Measurements from ENCODE around the gene TPSB2.
A peak's percentile ranks its signal among the peaks of the same experiment; 100 is the strongest.
"Not testable (repeated sequence)": the region's sequence is repeated elsewhere in the genome, so short reads cannot be mapped to it uniquely, and the experiment has no call there.

TPSB2 gene

DNA sequence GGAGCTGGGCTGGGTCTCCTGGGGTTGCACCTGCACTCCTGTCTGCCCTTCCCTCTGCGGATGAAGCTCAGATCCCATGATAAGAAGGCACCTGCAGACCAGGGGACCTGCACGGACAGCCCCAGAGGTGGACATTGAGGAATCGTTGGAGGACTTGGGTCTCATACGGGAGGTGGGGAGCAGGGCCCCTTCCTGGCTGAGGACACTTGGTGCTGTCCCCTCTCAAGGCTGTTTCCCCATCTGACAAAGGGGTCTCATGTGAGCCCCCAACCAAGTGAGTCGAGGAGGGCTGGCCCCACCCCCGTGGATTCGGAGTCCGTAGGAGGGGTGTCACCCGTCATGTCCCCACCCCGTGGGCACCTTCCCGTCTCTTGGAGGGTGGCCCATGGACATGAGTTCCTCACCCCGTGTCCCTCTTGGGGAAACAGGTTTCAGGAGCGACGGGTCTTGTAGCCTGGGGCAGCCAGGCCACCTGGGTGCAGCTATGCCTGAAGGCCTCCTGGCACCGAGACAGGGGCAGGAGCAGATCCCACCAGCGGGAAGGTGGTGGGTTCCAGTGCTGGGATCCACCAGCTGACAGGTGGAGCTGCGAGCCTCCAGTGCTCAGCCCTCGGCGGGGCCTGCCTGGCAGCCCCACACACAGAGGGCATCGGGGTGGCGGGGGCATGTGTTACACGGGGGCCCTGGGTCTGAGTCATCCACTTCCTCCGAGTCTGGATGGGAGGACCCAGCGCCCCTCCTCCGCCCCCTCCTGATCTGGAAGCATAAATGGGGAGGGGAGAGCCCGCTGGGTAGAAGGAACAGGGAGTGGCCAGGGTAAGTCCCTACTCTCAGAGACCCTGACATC, 25.5 kb upstream of the TPSB2 start, which contains the start of gene TPSD1:
TSS of gene TPSD1 (plus strand) at position 794 of the 847 bp plus-strand sequence. CDS start 212 bp downstream, outside the sequence.
- not testable (repeated sequence) for ATAC-seq, H3K4me3 Mint-ChIP-seq, H3K27ac Mint-ChIP-seq, H3K4me1 Mint-ChIP-seq, DNase-seq, H3K9me3 Mint-ChIP-seq
- H3K27me3 Mint-ChIP-seq: peaks cover 25% of the 10 kb centered on the region

DNA sequence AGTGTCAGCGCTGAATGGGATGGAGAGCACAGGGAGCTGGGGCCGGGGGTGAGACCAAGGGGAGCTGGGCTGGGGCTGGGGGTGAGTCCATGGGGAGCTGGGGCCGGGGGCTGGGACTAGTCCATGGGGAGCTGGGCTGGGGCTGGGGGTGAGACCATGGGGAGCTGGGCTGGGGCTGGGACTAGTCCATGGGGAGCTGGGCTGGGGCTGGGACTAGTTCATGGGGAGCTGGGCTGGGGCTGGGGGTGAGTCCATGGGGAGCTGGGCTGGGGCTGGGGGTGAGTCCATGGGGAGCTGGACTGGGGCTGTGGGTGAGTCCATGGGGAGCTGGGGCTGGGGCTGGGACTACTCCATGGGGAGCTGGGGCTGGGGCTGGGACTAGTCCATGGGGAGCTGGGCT, 24.8 kb upstream of the TPSB2 start:
- not testable (repeated sequence) for DNase-seq, H3K9me3 Mint-ChIP-seq, H3K27ac Mint-ChIP-seq, ATAC-seq, H3K4me1 Mint-ChIP-seq, H3K4me3 Mint-ChIP-seq
- peaks cover 18% of the 10 kb centered on the region for H3K27me3 Mint-ChIP-seq

DNA sequence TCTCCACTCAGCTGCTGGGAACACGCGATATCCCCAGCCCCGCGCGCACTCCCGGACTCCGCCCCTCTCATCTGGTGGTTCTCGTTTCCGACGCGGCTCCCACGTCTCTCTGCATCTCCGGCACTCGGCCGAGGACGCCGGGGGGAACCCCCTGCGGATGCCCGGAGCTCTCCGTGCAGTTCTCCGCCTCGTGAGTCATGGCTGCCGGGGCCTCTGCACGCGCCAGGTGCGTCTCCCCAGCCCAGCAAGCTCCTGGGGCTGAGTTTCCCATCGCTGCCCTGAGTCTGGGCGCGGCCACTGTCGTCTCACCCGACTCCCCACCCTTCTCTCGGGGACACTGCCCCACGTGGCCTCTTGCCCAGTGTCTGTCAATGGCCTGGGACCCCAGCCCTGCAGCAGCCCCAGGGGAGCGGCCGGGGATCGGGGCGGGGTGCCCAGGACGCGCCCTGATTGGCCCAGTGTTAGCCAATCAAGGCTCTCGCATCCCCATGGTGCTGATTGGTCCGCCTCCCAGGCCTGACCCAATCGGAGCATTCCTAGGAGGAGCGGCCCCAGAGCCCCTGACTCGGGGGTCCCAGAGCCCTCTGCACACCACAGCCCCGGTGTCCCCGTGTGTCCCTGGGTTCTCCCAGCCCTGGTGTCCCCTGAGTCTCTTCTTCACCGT, 23.8 kb upstream of the TPSB2 start:
- not testable (repeated sequence) for H3K9me3 Mint-ChIP-seq, H3K27ac Mint-ChIP-seq, H3K4me3 Mint-ChIP-seq, H3K27me3 Mint-ChIP-seq, H3K4me1 Mint-ChIP-seq, DNase-seq
- ATAC-seq: peak; percentile 61

DNA sequence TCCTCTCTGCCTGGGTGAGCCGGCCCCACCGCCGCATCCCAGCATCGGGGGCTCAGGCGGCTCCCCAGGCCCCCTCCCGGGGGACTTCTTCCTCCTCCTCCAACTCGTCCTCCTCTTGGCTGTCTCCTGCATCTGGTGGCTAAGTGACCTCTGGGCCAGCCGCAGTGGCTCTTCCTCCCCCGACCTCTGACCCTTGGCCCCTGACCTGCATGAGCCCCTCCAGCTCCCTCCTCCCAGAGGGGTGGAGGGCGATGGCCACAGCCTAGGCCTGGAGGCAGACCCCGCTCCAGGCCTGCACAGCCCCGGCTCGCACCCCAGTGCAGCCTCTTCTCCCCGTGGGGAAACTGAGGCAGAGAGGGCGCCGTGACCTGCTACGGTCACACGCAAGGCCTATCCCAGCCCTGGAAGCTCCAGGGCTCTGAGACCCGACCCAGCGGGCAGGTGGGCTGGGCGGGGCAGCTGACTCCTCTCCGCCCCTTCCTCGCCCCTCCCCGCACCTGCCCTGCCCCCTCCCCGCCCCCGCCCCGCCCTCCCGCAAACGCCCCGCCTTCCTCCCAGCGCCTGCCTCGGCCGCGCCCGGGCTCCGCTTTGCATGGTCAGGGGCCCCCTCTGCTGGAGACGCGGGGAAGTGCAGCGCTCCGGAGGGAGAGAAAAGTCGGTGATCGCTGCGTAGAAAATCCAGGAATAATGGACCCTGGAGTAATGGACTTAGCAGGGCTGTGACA, 19.2 kb upstream of the TPSB2 start:
- Mint-ChIP-seq H3K4me1 (peaks cover 14% of the 10 kb centered on the region), H3K27me3 (peaks cover 19% of the 10 kb centered on the region)
- not testable (repeated sequence) for DNase-seq, H3K9me3 Mint-ChIP-seq, H3K4me3 Mint-ChIP-seq, H3K27ac Mint-ChIP-seq
- ATAC-seq: peak; percentile 64

DNA sequence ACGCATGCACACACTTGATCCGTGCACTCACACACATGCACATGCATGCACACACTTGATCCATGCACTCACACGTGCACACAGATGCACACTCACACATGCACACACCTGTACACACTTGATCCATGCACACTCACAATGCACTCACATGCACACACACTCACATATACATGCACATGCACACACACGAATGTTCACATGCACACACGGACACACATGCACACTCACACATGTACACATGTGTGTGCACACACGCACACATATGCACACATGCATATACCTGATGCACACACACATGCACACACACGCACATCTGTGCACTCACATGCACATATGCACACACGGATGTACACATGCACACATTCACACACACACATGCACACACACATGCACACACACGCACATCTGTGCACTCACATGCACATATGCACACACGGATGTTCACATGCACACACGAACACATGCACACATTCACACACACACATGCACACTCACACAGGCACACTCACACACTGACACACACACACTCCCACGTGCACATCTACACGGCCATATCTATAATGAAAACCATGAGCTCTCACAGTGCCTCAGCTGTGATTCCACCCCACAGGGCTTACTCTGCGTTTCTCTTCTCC, 18.0 kb upstream of the TPSB2 start:
- H3K27ac Mint-ChIP-seq, ATAC-seq, H3K9me3 Mint-ChIP-seq, H3K4me3 Mint-ChIP-seq, DNase-seq: not testable (repeated sequence)
- peaks cover 19% of the 10 kb centered on the region for H3K27me3 Mint-ChIP-seq
- H3K4me1 Mint-ChIP-seq: peaks cover 14% of the 10 kb centered on the region

DNA sequence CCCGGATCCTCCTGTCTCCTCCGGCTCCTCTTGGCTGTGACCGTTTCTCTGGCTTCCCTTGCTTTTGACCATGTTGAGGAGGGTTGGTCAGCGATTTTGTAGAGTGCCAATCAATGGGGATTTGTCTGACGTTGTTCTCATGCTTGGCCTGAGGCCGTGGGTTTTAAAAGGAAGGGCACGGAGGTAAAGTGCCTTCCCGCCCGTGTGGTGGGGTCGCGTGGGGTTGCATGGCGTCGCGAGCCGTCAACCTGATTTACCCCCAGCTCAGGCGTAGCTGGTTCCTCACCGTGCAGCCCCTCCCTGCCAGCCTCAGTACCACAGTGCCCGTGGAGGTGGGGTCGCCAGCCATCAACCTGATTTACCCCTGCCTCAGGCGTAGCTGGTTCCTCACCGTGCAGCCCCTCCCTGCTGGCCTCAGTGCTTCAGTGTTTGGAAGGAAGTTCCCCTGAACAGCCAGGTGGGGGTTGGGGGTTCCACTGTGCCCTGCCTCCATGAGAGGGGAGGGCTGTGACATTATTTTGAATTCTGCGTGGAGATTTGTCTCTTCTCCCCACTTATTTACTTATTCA, 15.6 kb upstream of the TPSB2 start:
- DNase-seq (no peak), ATAC-seq (no peak)
- Mint-ChIP-seq H3K27ac (peak overlapping the region; percentile 40 to 82), H3K27me3 (peaks cover 19% of the 10 kb centered on the region), H3K9me3 (no peaks in the 10 kb centered on the region), H3K4me1 (peaks cover 14% of the 10 kb centered on the region), H3K4me3 (peak overlapping the region in 1 of 2 donors; percentile 63)

DNA sequence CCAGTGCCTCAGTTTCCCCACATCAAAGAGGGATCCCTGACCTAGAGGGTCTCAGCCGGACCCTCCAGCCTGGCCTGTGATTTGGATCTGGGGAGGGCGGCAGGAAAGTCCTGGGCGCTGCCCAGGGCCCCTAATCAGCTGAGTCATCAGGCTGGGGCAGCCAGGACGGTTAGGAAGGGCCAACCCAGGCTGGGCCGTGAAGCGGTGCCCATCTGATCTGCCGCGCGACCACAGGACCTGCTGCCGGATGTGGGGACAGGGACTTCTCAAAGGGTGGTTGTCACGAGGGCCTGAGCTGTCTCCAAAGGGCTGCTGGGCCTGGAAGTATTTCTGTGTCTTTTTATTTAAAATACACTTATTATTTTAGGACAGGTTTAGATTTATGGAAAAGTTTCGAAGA, 14.9 kb upstream of the TPSB2 start:
- Mint-ChIP-seq H3K27me3 (peaks cover 19% of the 10 kb centered on the region), H3K27ac (peak overlapping the region in 1 of 2 donors; percentile 19)

DNA sequence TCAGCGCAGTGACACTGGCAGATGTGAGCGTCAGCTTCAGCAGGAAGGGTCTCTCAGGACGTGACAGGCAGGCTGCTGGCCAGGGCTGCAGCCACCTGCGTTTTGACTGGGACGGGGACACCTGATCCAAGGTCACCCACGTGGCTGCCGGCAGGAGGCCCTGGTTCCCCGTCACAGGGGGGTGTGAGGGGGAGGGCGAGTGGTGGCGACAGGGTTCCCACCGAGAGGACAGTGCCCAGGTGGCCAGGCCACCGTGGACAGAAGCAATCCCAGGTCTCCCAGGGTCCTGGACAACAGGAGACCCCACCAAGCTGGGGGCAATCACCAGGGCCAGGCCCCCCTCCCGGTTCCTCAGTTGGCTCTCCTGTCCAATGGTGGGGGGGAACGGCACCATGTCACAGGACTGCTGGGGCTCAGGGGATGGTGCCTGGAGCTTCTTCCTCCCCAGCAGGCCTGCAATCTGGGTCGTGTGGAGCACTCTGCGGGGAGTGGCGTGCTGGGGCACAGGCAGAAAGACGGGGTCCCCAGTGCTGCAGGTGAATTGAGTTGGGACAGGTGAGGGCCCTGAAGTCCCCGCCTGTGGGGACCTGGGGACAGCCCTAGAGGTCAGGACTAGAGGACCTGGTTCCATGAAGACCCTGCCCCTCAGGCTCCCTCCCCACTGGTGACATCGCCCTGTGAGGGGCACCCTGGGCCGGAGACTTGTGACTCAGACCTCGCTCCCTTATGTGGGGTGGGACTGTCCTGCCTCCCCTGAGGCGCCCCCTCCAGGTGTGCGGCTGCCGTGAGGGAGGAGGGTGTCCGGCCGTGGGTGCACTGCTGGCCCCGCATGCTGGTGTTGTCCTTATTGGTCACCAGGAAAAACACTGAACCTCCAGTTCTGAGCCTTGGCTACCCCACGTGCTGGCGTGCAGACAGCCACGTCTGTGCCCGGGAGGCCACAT, 14.2 kb upstream of the TPSB2 start:
- Mint-ChIP-seq H3K27me3 (peaks cover 19% of the 10 kb centered on the region), H3K4me1 (peaks cover 14% of the 10 kb centered on the region)
- H3K27ac Mint-ChIP-seq, H3K9me3 Mint-ChIP-seq, H3K4me3 Mint-ChIP-seq, ATAC-seq: not testable (repeated sequence)
- DNase-seq: peak in 1 of 2 donors; percentile 8

More for the DNA sequence above, 14.9 kb upstream of the TPSB2 start:
- DNase-seq (peak in 1 of 2 donors; percentile 37), ATAC-seq (peak; percentile 55)
- no peak overlapping the region for H3K4me3 Mint-ChIP-seq
- H3K4me1 Mint-ChIP-seq: peaks cover 14% of the 10 kb centered on the region
- no peaks in the 10 kb centered on the region for H3K9me3 Mint-ChIP-seq

DNA sequence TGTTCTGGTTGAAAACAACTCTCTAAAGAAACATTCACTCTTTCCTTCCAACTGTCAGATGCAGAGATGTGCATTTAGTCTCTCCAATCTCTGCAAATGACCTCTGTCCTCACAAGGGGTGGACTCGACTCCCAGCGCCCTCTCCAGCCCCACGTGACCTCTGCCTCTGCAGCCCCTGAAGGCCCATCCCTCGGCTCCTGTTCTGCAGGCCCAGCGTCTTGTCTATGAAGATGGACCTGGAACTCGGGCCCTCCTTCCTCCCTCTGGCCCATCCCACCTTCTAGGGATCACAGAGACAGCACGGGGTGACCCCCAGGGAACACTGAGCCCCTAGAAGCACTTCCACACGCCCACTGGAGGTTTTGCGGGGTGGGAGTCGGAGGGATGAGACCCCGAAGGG, 13.4 kb upstream of the TPSB2 start:
- H3K27ac Mint-ChIP-seq, ATAC-seq, DNase-seq, H3K9me3 Mint-ChIP-seq: not testable (repeated sequence)
- Mint-ChIP-seq H3K27me3 (peaks cover 19% of the 10 kb centered on the region), H3K4me1 (peaks cover 14% of the 10 kb centered on the region), H3K4me3 (peak overlapping the region in 1 of 2 donors; percentile 13)

DNA sequence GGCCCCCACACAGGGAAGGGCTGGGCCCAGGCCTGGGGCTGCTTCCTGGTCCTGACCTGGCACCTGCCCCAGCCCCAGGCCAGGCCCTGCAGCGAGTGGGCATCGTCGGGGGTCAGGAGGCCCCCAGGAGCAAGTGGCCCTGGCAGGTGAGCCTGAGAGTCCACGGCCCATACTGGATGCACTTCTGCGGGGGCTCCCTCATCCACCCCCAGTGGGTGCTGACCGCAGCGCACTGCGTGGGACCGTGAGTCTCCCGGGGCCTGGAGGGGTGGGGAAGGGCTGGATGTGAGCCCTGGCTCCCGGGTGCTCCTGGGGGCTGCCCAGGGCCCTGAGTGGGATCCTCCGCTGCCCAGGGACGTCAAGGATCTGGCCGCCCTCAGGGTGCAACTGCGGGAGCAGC, 11.1 kb upstream of the TPSB2 start:
- not testable (repeated sequence) for H3K4me3 Mint-ChIP-seq, H3K9me3 Mint-ChIP-seq, H3K27ac Mint-ChIP-seq, DNase-seq, H3K27me3 Mint-ChIP-seq
- peak; percentile 31 for ATAC-seq
- H3K4me1 Mint-ChIP-seq: peaks cover 14% of the 10 kb centered on the region

DNA sequence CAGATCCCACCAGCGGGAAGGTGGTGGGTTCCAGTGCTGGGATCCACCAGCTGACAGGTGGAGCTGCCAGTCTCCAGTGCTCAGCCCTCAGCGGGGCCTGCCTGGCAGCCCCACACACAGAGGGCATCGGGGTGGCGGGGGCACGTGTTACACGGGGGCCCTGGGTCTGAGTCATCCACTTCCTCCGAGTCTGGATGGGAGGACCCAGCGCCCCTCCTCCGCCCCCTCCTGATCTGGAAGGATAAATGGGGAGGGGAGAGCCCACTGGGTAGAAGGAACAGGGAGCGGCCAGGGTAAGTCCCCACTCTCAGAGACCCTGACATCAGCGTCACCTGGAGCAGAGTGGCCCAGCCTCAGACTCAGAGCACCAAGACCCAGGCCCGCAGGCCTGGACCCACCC, 10.5 kb upstream of the TPSB2 start, which contains the start of gene TPSAB1:
TSS of gene TPSAB1 (plus strand) at position 270 of the 400 bp plus-strand sequence. CDS start 234 bp downstream, outside the sequence.
- not testable (repeated sequence) for H3K4me3 Mint-ChIP-seq, ATAC-seq, H3K4me1 Mint-ChIP-seq, H3K9me3 Mint-ChIP-seq, DNase-seq, H3K27ac Mint-ChIP-seq, H3K27me3 Mint-ChIP-seq

DNA sequence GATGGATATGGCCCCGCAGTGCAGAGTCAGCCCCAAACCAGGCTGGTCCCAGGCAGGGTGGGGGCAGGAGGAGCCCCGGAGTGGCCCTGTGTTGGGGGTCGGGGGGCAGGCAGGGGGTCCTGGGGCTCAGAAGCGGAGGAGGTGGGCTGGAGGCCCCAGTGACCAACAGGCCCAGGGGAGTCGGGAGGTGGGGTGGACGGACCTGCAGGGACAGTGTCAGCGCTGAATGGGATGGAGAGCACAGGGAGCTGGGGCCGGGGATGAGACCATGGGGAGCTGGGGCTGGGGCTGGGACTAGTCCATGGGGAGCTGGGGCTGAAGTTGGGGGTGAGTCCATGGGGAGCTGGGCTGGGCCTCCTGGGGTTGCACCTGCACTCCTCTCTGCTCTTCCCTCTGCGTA, 9.6 kb upstream of the TPSB2 start:
- DNase-seq, ATAC-seq, H3K27me3 Mint-ChIP-seq, H3K4me1 Mint-ChIP-seq, H3K4me3 Mint-ChIP-seq, H3K9me3 Mint-ChIP-seq, H3K27ac Mint-ChIP-seq: not testable (repeated sequence)

DNA sequence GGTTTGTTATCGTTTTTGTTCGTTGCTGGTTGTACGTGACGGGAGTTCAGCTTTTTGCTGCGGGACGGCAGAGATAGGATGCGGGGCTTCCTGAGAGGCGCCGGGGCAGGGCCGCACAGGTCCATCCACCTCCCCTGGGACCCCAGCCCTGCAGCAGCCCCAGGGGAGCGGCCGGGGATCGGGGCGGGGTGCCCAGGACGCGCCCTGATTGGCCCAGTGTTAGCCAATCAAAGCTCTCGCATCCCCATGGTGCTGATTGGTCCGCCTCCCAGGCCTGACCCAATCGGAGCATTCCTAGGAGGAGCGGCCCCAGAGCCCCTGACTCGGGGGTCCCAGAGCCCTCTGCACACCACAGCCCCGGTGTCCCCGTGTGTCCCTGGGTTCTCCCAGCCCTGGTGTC, 8.9 kb upstream of the TPSB2 start:
- H3K4me1 Mint-ChIP-seq, DNase-seq, ATAC-seq, H3K9me3 Mint-ChIP-seq, H3K27me3 Mint-ChIP-seq, H3K4me3 Mint-ChIP-seq, H3K27ac Mint-ChIP-seq: not testable (repeated sequence)

DNA sequence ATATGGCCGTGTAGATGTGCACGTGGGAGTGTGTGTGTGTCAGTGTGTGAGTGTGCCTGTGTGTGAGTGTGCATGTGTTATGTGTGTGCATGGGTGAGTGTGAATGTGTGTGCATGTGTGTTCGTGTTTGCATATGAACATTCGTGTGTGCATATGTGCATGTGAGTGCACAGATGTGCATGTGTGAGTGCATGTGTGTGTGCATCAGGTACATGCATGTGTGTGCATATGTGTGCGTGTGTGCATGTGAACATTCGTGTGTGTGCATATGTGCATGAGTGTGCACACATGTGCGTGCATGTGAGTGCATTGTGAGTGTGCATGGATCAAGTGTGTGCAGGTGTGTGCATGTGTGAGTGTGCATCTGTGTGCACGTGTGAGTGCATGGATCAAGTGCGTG, 8.0 kb upstream of the TPSB2 start:
- Mint-ChIP-seq H3K4me3 (no peak overlapping the region), H3K27ac (no peak overlapping the region), H3K4me1 (no peaks in the 10 kb centered on the region), H3K9me3 (no peaks in the 10 kb centered on the region), H3K27me3 (no peaks in the 10 kb centered on the region)
- ATAC-seq: no peak
- DNase-seq: no peak
